OCI-LY3 (cell line): ENCODE measurements around the gene KBTBD12.

Experiments used
- H2AFZ ChIP-seq: fragments of 200-600, 300-600 bp; shearing (Covaris generic); 2 replicates; pipeline ENCODE4 v1.6.0; 2014; ENCODE audit warnings: antibody characterized with exemption, low read depth, low read length
- H3K27ac ChIP-seq: fragments of 200-600, 300-600 bp; sonication (generic); 2 replicates; pipeline ENCODE4 v1.5.1; 2014; ENCODE audit warnings: mild to moderate bottlenecking, low read length, moderate library complexity, mixed read lengths
- H3K27me3 ChIP-seq: fragments of 200-600, 300-600 bp; sonication (generic); 2 replicates; pipeline ENCODE4 v1.6.1; 2014; ENCODE audit warnings: low read depth, low read length, mixed read lengths
- H3K36me3 ChIP-seq: fragments of 200-600, 300-600 bp; sonication (generic); replicated peaks from 2 replicates; pipeline ENCODE3; 2014; ENCODE audit warnings: low read depth, low read length, mixed read lengths
- H3K4me1 ChIP-seq: fragments of 300-600, 200-600 bp; sonication (generic); 2 replicates; pipeline ENCODE4 v1.6.1; 2014; ENCODE audit warnings: low read length, mixed read lengths
- H3K4me2 ChIP-seq: fragments of 200-600, 300-600 bp; sonication (generic); 2 replicates; pipeline ENCODE4 v1.6.1; 2014; ENCODE audit warnings: low read length, mixed read lengths
- H3K4me3 ChIP-seq: fragments of 300-600, 200-600 bp; sonication (generic); 2 replicates; pipeline ENCODE4 v1.5.1; 2014; ENCODE audit warnings: antibody characterized with exemption, mild to moderate bottlenecking, low read length, moderate library complexity
- H3K79me2 ChIP-seq: fragments of 300-600, 200-600 bp; shearing (Covaris generic); 2 replicates; pipeline ENCODE4 v1.6.1; 2014; ENCODE audit warnings: mild to moderate bottlenecking, low read length, mixed read lengths
- H3K9ac ChIP-seq: fragments of 300-600, 200-600 bp; shearing (Covaris generic); 2 replicates; pipeline ENCODE4 v1.6.0; 2014; ENCODE audit warnings: mild to moderate bottlenecking, low read length, moderate library complexity
- H3K9me3 ChIP-seq: fragments of 200-600, 300-600 bp; shearing (Covaris generic); 2 replicates; pipeline ENCODE4 v1.6.1; 2014; ENCODE audit warnings: low read length, mixed read lengths; ENCODE audit not compliant: insufficient read depth
- H4K20me1 ChIP-seq: fragments of 200-600, 300-600 bp; sonication (generic); 2 replicates; pipeline ENCODE4 v1.6.1; 2016; ENCODE audit warnings: low read length, mixed read lengths; ENCODE audit not compliant: insufficient read depth
- CTCF ChIP-seq: fragments of 200-600, 300-600 bp; sonication (generic); IDR thresholded peaks from 2 replicates; pipeline ENCODE4 v1.5.1; 2014; ENCODE audit warnings: antibody characterized with exemption, low read length, low read depth
- EZH2phosphoT487 ChIP-seq: fragments of 200-600 bp; shearing (Covaris generic); IDR thresholded peaks from 2 replicates; pipeline ENCODE4 v1.6.1; 2018; ENCODE audit warnings: antibody characterized with exemption, mixed run types, low read depth

Gene KBTBD12

DNA sequence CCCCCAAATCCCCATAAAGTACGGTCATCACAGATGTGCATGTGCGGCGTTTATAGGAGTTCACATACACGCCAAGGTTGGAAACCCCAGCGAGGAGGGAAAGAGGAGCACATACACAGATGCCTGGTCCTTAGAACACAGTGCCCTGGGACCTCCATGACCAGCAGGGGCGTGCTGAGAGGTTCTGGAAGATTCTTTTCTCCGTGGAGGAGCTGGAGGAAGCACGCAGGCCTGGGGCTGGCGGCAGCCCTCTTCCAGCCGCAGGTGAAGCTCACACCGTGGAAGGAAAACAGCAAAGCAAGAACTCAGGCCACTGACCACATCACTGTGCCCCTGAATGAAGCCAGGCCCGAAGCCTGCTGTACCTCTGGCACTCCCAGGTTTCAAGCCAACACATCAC lies 76.2 kb downstream of the KBTBD12 start:
- no peak for TF ChIP-seq CTCF
- TF ChIP-seq EZH2phosphoT487, result no peak
- Histone ChIP-seq H3K9ac (no peak overlapping the region), H3K79me2 (no peaks in the 10 kb centered on the region), H3K4me3 (no peak overlapping the region), H2AFZ (no peak overlapping the region), H3K27ac (no peak overlapping the region), H3K27me3 (no peaks in the 10 kb centered on the region), H3K4me2 (no peak overlapping the region), H3K36me3 (no peaks in the 10 kb centered on the region), H3K4me1 (no peaks in the 10 kb centered on the region), H4K20me1 (no peaks in the 10 kb centered on the region), H3K9me3 (no peaks in the 10 kb centered on the region)

DNA sequence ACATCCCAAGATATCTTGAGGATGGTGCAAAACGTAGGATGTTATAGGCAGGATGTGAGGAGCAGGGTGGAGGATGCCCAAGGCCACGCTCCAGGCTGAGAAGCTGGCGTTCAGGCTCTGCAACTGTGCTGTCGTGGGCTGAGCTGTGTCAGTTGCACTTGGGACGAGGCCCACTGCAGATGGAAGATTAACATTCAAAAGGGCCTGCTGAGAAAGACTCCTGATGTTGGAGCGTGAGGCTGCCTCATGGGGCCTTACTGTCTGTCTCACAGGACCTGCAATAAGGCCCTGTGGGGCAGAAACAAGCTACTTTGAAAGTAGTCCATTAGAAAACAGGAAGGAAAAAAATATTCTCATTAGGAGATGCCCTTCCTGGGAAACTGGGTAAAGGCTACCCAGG lies 76.6 kb downstream of the KBTBD12 start:
- H3K4me2 ChIP-seq, result no peak overlapping the region
- no peak overlapping the region for H3K4me3 ChIP-seq
- H2AFZ ChIP-seq, result no peak overlapping the region
- no peaks in the 10 kb centered on the region for H3K9me3 ChIP-seq
- H4K20me1 ChIP-seq, result no peaks in the 10 kb centered on the region
- H3K36me3 ChIP-seq, result no peaks in the 10 kb centered on the region
- no peak overlapping the region for H3K27ac ChIP-seq
- TF ChIP-seq CTCF (no peak), EZH2phosphoT487 (no peak)
- no peaks in the 10 kb centered on the region for H3K27me3 ChIP-seq
- no peaks in the 10 kb centered on the region for H3K4me1 ChIP-seq
- no peaks in the 10 kb centered on the region for H3K79me2 ChIP-seq
- H3K9ac ChIP-seq, result no peak overlapping the region

DNA sequence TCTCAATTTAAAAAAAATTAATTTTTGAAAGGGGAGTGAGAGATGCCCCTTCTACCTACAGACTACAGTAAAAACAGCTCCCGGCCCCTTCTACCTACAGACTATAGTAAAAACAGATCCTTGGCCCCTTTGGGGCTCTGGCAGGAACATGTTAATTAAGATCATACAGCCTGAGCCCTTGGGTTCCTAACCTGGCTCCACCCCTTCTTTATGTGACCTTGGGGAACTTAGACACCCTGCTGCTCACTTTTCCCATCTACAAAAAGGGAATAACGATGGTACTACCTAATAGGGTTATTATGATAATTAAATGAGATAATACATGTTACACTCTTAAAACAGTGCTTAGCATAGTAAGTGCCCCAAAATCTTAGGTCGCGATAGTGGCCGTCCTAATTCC lies 77.1 kb downstream of the KBTBD12 start:
- H3K9me3 ChIP-seq, result no peaks in the 10 kb centered on the region
- H3K27ac ChIP-seq, result no peak overlapping the region
- H4K20me1 ChIP-seq, result no peaks in the 10 kb centered on the region
- H3K79me2 ChIP-seq, result no peaks in the 10 kb centered on the region
- H3K9ac ChIP-seq, result no peak overlapping the region
- no peaks in the 10 kb centered on the region for H3K4me1 ChIP-seq
- H3K4me3 ChIP-seq, result no peak overlapping the region
- H3K36me3 ChIP-seq, result no peaks in the 10 kb centered on the region
- no peak overlapping the region for H2AFZ ChIP-seq
- TF ChIP-seq CTCF, result no peak
- no peak for TF ChIP-seq EZH2phosphoT487
- H3K4me2 ChIP-seq, result no peak overlapping the region
- H3K27me3 ChIP-seq, result no peaks in the 10 kb centered on the region

- Histone ChIP-seq H4K20me1 (no peaks in the 10 kb centered on the region), H3K9me3 (no peaks in the 10 kb centered on the region), H3K4me2 (no peak overlapping the region), H3K9ac (no peak overlapping the region), H3K27ac (no peak overlapping the region), H3K79me2 (no peaks in the 10 kb centered on the region), H3K4me3 (no peak overlapping the region), H3K4me1 (no peaks in the 10 kb centered on the region), H3K36me3 (no peaks in the 10 kb centered on the region), H2AFZ (no peak overlapping the region), H3K27me3 (no peaks in the 10 kb centered on the region)
- no peak for TF ChIP-seq EZH2phosphoT487
- TF ChIP-seq CTCF, result no peak
These were observed 79.0 kb downstream of the KBTBD12 start for GRCh38 chr3:127994011-127994410.
